GM23338 (cell line): ENCODE measurements around the gene KAT6B. TPM values are rescaled to one million over a fixed set of nuclear protein-coding genes. Genes with fewer than 3 reads are reported as not detected.

ENCODE experiments used
- CTCF ChIP-seq, 2 experiments: fragments of 200-600 bp in 1 of 2; sonication (generic) in 1 of 2; conservative IDR thresholded peaks; 2 replicates each; pipeline versions ENCODE4 v1.5.1 to v1.6.1; 2016 to 2017; ENCODE audit warnings: antibody characterized with exemption in 2 of 2, low read depth in 2 of 2, mild to moderate bottlenecking in 2 of 2, moderate library complexity in 1 of 2
- ETS1 ChIP-seq: IDR thresholded peaks from 2 replicates; pipeline ENCODE4 v1.6.1; 2016; ENCODE audit warnings: antibody characterized with exemption
- NANOG ChIP-seq: IDR thresholded peaks from 2 replicates; pipeline ENCODE4 v1.6.1; 2016; ENCODE audit warnings: antibody characterized with exemption, borderline replicate concordance
- POLR2AphosphoS5 ChIP-seq: IDR thresholded peaks from 2 replicates; pipeline ENCODE4 v1.6.1; 2016; ENCODE audit warnings: antibody characterized with exemption, low read depth
- ZNF114 ChIP-seq: fragments of 250-450 bp; sonication (Bioruptor Pico); IDR thresholded peaks from 2 replicates; pipeline ENCODE4 v1.5.0; 2020; ENCODE audit warnings: mild to moderate bottlenecking, moderate library complexity
- ZNF462 ChIP-seq: fragments of 250-450 bp; sonication (Bioruptor Pico); IDR thresholded peaks from 2 replicates; pipeline ENCODE4 v1.5.0; 2020; ENCODE audit warnings: mild to moderate bottlenecking, moderate library complexity
- polyA plus RNA-seq: library from polyadenylated mRNA; unstranded; fragments of >200 nt; fragmentation: Nextera tagmentation; extraction: Ambion mirVana; gene quantifications from 2 replicates; pipeline ENCODE4 v1.2.1, GENCODE V29; 2016
- total RNA-seq: library from RNA; depleted of rRNA; stranded (reverse); fragments of >200 nt; shearing (Covaris generic); gene quantifications from 2 replicates; pipeline ENCODE4 v1.2.3, GENCODE V29; 2014

Gene KAT6B
- total and polyA plus RNA-seq, 2 experiments from 2014 or later: 21.3 to 31.4 TPM

- TF ChIP-seq ZNF462 (CRISPR knock-in tag) (no peak), ETS1 (no peak), CTCF (conservative IDR thresholded peaks at IDR 0.05; ENCODE audit: low read depth in 2 of 2) (no peak), POLR2AphosphoS5 (no peak), ZNF114 (CRISPR knock-in tag) (no peak), NANOG (no peak)
These were observed 98.0 kb downstream of the KAT6B start (continued) for GRCh38 chr10:74924251-74924963.
